Astrocyte (in vitro differentiated cells and primary cell): Measurements from ENCODE around the gene TMEM115. TPM values are rescaled to one million over a fixed set of nuclear protein-coding genes. Genes with fewer than 3 reads are reported as not detected.

Experiments
- DNase-seq: peaks from one replicate; pipeline ENCODE4 v3.0.0-alpha.2; 2010; ENCODE audit warnings: low read depth
- FAIRE-seq: peaks from 2 replicates; lab custom pipeline; 2011; peaks lifted over from hg19 to GRCh38; lab: Jason Lieb, UNC
- H2AFZ ChIP-seq: 2 replicates; pipeline ENCODE4 v1.6.0; 2012; ENCODE audit warnings: low read depth, low read length, inconsistent platforms
- H3K27ac ChIP-seq: 2 replicates; pipeline ENCODE4 v1.5.1; 2011; ENCODE audit warnings: low read depth, low read length, inconsistent platforms
- H3K27me3 ChIP-seq: 2 replicates; pipeline ENCODE4 v1.6.0; 2011; ENCODE audit warnings: low read length, inconsistent platforms; ENCODE audit not compliant: insufficient read depth
- H3K36me3 ChIP-seq: 2 replicates; pipeline ENCODE4 v1.5.1; 2011; ENCODE audit warnings: low read length, inconsistent platforms; ENCODE audit not compliant: insufficient read depth
- H3K4me1 ChIP-seq: 2 replicates; pipeline ENCODE4 v1.5.1; 2011; ENCODE audit warnings: low read length, inconsistent platforms; ENCODE audit not compliant: insufficient read depth
- H3K4me2 ChIP-seq: 2 replicates; pipeline ENCODE4 v1.6.0; 2012; ENCODE audit warnings: low read length, inconsistent platforms
- H3K4me3 ChIP-seq: 2 replicates; pipeline ENCODE4 v1.5.1; 2011; ENCODE audit warnings: low read depth, mild to moderate bottlenecking, low read length, inconsistent platforms; ENCODE audit not compliant: insufficient read depth
- H3K79me2 ChIP-seq: 2 replicates; pipeline ENCODE4 v1.6.0; 2012; ENCODE audit warnings: mild to moderate bottlenecking, low read length, inconsistent platforms; ENCODE audit not compliant: insufficient read depth
- H3K9ac ChIP-seq: 2 replicates; pipeline ENCODE4 v1.6.0; 2012; ENCODE audit warnings: mild to moderate bottlenecking, low read length, inconsistent platforms
- H3K9me3 ChIP-seq: 2 replicates; pipeline ENCODE4 v1.5.1; 2012; ENCODE audit warnings: low read depth, mild to moderate bottlenecking, low read length, inconsistent platforms; ENCODE audit not compliant: insufficient read depth
- H4K20me1 ChIP-seq: 2 replicates; pipeline ENCODE4 v1.6.0; 2012; ENCODE audit warnings: low read length, inconsistent platforms; ENCODE audit not compliant: insufficient read depth
- H3K27ac Mint-ChIP-seq: one replicate; pipeline ENCODE4 v1.8.0; 2021; ENCODE audit warnings: mild to moderate bottlenecking, mixed read lengths; ENCODE audit not compliant: unreplicated experiment
- H3K27me3 Mint-ChIP-seq: one replicate; pipeline ENCODE4 v1.8.0; 2021; ENCODE audit warnings: low read depth, mixed read lengths; ENCODE audit not compliant: unreplicated experiment
- H3K36me3 Mint-ChIP-seq: one replicate; pipeline ENCODE4 v1.8.0; 2021; ENCODE audit warnings: low read depth, mixed read lengths; ENCODE audit not compliant: unreplicated experiment
- H3K4me1 Mint-ChIP-seq: one replicate; pipeline ENCODE4 v1.8.0; 2021; ENCODE audit warnings: low read depth, mixed read lengths; ENCODE audit not compliant: unreplicated experiment
- H3K4me3 Mint-ChIP-seq: one replicate; pipeline ENCODE4 v1.8.0; 2021; ENCODE audit warnings: mild to moderate bottlenecking, moderate library complexity, mixed read lengths; ENCODE audit not compliant: unreplicated experiment
- H3K9me3 Mint-ChIP-seq: one replicate; pipeline ENCODE4 v1.8.0; 2021; ENCODE audit warnings: mild to moderate bottlenecking, mixed read lengths; ENCODE audit not compliant: unreplicated experiment
- EZH2 ChIP-seq: IDR thresholded peaks from 2 replicates; pipeline ENCODE4 v1.6.1; 2012; ENCODE audit warnings: mild to moderate bottlenecking, low read length, inconsistent platforms; ENCODE audit not compliant: insufficient read depth
- total RNA-seq: library from RNA; stranded (reverse); gene quantifications from 2 replicates; pipeline ENCODE4 v1.2.1, GENCODE V29; 2021
- TF ChIP-seq, protein P1 (sequence below): IDR thresholded peaks from 2 replicates; pipeline ENCODE4 v1.5.1; 2011; ENCODE audit warnings: low read depth, mild to moderate bottlenecking, inconsistent platforms, low read length, moderate library complexity; ENCODE audit not compliant: insufficient read depth

TMEM115 gene
- total RNA-seq, 1 donor from 2014 or later: 48.7 TPM

DNA sequence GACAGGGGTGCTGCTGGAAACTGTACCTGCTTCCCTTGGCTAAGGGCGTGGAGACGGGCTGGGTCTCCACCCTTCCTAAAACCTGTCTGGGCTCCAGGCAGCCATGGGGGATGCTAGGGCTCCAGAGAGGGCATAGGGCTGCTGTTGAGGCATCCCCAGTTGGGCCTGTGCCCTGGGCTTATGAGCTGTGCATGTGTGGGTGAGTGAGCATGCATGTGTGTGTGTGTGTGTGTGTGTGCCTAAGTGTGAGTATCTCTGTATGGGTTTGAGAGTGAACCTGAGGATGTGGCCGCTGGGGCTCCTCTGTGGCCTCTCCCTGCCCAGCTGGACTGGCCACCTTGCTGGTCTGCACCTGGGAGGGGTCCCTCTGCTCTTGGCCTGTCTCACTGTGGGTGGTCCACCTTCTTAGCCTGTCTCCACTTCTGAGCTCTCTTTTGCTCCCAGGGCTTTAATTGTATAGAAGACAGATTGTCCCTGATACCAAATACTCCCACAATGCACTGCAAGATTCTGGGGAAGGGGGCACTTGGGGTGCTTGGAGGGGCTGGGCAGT lies 11.9 kb upstream of the TMEM115 start:
- H3K27me3 ChIP-seq: peaks cover 6% of the 10 kb centered on the region
- H3K36me3 ChIP-seq: no peaks in the 10 kb centered on the region
- Mint-ChIP-seq H3K4me3 (no peak overlapping the region), H3K9me3 (no peaks in the 10 kb centered on the region), H3K4me1 (peaks cover 8% of the 10 kb centered on the region), H3K27ac (no peak overlapping the region), H3K27me3 (peaks cover 22% of the 10 kb centered on the region), H3K36me3 (no peaks in the 10 kb centered on the region)
- H3K4me3 ChIP-seq: no peak overlapping the region
- H3K4me2 ChIP-seq: no peak overlapping the region
- no peaks in the 10 kb centered on the region for H4K20me1 ChIP-seq
- no peak for TF ChIP-seq EZH2
- TF ChIP-seq, protein P1, sequence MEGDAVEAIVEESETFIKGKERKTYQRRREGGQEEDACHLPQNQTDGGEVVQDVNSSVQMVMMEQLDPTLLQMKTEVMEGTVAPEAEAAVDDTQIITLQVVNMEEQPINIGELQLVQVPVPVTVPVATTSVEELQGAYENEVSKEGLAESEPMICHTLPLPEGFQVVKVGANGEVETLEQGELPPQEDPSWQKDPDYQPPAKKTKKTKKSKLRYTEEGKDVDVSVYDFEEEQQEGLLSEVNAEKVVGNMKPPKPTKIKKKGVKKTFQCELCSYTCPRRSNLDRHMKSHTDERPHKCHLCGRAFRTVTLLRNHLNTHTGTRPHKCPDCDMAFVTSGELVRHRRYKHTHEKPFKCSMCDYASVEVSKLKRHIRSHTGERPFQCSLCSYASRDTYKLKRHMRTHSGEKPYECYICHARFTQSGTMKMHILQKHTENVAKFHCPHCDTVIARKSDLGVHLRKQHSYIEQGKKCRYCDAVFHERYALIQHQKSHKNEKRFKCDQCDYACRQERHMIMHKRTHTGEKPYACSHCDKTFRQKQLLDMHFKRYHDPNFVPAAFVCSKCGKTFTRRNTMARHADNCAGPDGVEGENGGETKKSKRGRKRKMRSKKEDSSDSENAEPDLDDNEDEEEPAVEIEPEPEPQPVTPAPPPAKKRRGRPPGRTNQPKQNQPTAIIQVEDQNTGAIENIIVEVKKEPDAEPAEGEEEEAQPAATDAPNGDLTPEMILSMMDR: no peak
- no peaks in the 10 kb centered on the region for H3K9me3 ChIP-seq
- FAIRE-seq (no peak), DNase-seq (no peak)
- no peak overlapping the region for H3K27ac ChIP-seq
- no peaks in the 10 kb centered on the region for H3K79me2 ChIP-seq
- H3K4me1 ChIP-seq: no peaks in the 10 kb centered on the region
- H3K9ac ChIP-seq: no peak overlapping the region
- H2AFZ ChIP-seq: no peak overlapping the region

- no peak overlapping the region for H3K4me3 ChIP-seq
- no peak overlapping the region for H3K27ac Mint-ChIP-seq
- H3K4me1 Mint-ChIP-seq: peaks cover 8% of the 10 kb centered on the region
- H3K4me1 ChIP-seq: no peaks in the 10 kb centered on the region
- no peak for DNase-seq
- H3K9me3 ChIP-seq: no peaks in the 10 kb centered on the region
- FAIRE-seq: no peak
- H3K79me2 ChIP-seq: no peaks in the 10 kb centered on the region
- no peaks in the 10 kb centered on the region for H3K36me3 Mint-ChIP-seq
- H3K9ac ChIP-seq: no peak overlapping the region
- H3K27me3 Mint-ChIP-seq: peaks cover 26% of the 10 kb centered on the region
- H4K20me1 ChIP-seq: no peaks in the 10 kb centered on the region
- no peak overlapping the region for H3K4me2 ChIP-seq
- H3K27ac ChIP-seq: no peak overlapping the region
- no peaks in the 10 kb centered on the region for H3K36me3 ChIP-seq
- H3K9me3 Mint-ChIP-seq: no peaks in the 10 kb centered on the region
- no peak for TF ChIP-seq EZH2
- TF ChIP-seq, protein P1: peak; percentile 22
- H3K27me3 ChIP-seq: peaks cover 7% of the 10 kb centered on the region
- no peak overlapping the region for H2AFZ ChIP-seq
- H3K4me3 Mint-ChIP-seq: no peak overlapping the region
Measured at GRCh38 chr3:50370594-50370993, 11.3 kb upstream of the TMEM115 start.

- no peaks in the 10 kb centered on the region for H4K20me1 ChIP-seq
- H3K27me3 ChIP-seq: peaks cover 5% of the 10 kb centered on the region
- Mint-ChIP-seq H3K9me3 (no peaks in the 10 kb centered on the region), H3K36me3 (no peaks in the 10 kb centered on the region), H3K4me1 (peaks cover 8% of the 10 kb centered on the region), H3K27ac (no peak overlapping the region), H3K27me3 (peaks cover 26% of the 10 kb centered on the region), H3K4me3 (no peak overlapping the region)
- no peak overlapping the region for H3K27ac ChIP-seq
- no peak overlapping the region for H3K4me2 ChIP-seq
- peaks cover 3% of the 10 kb centered on the region for H3K4me1 ChIP-seq
- no peak overlapping the region for H2AFZ ChIP-seq
- TF ChIP-seq EZH2: no peak
- H3K36me3 ChIP-seq: no peaks in the 10 kb centered on the region
- no peak for FAIRE-seq
- H3K79me2 ChIP-seq: no peaks in the 10 kb centered on the region
- H3K4me3 ChIP-seq: no peak overlapping the region
- DNase-seq: no peak
- no peaks in the 10 kb centered on the region for H3K9me3 ChIP-seq
- H3K9ac ChIP-seq: no peak overlapping the region
Measured at GRCh38 chr3:50369012-50369670, 9.8 kb upstream of the TMEM115 start.
